Gastroesophageal sphincter (tissue), 4 donors: ENCODE measurements around the gene SPEM2. TPM values are rescaled to one million over a fixed set of nuclear protein-coding genes. Genes with fewer than 3 reads are reported as not detected.

Experiments
- ATAC-seq: fragments of 150-250 bp; one replicate; pipeline ENCODE4 v1.9.1; 2016; ENCODE audit warnings: mild to moderate bottlenecking, moderate library complexity
- H3K27ac ChIP-seq, 4 donors: fragments of 200-600 bp; sonication (generic) in 3 of 4; 1 replicate in 3 of 4; 2 replicates in 1 of 4; pipeline ENCODE4 v1.5.1; 2016 to 2019
- H3K27me3 ChIP-seq: fragments of 200-600 bp; sonication (generic); one replicate; pipeline ENCODE4 v1.5.1; 2019
- H3K36me3 ChIP-seq, 2 donors: fragments of 200-600 bp; sonication (generic); one replicate each; pipeline ENCODE4 v1.5.1; 2019; ENCODE audit warnings: control low read depth in 1 of 2
- H3K4me1 ChIP-seq, 3 donors: fragments of 200-600 bp; sonication (generic); 1 replicate in 2 of 3; 2 replicates in 1 of 3; pipeline ENCODE4 v1.5.1; 2016 to 2019; ENCODE audit warnings: control low read depth in 2 of 3
- H3K4me3 ChIP-seq, 2 donors: fragments of 200-600 bp; sonication (generic); one replicate each; pipeline ENCODE4 v1.5.1; 2019; ENCODE audit warnings: mild to moderate bottlenecking in 1 of 2, moderate library complexity in 1 of 2
- H3K9me3 ChIP-seq, 3 donors: fragments of 200-600 bp; sonication (generic); one replicate each; pipeline ENCODE4 v1.5.1; 2017 to 2019; ENCODE audit warnings: control low read depth in 2 of 3
- EP300 ChIP-seq: sonication (generic); formaldehyde crosslinking; IDR thresholded peaks from one replicate; pipeline ENCODE4 v1.6.1; 2017; ENCODE audit warnings: antibody characterized with exemption, mild to moderate bottlenecking
- POLR2A ChIP-seq, 2 donors: fragments of 450-650 bp; IDR thresholded peaks; one replicate each; pipeline ENCODE4 v1.6.1; 2017; ENCODE audit warnings: antibody characterized with exemption in 2 of 2, mild to moderate bottlenecking in 2 of 2, moderate library complexity in 1 of 2
- POLR2AphosphoS5 ChIP-seq: sonication (generic); formaldehyde crosslinking; IDR thresholded peaks from one replicate; pipeline ENCODE4 v1.6.1; 2017; ENCODE audit warnings: antibody characterized with exemption
- WGBS, 2 donors: methylation state at CpG; one replicate each; pipeline ENCODE4 v1.1.5; 2018; ENCODE audit warnings: low coverage in 1 of 2; 5-methylcytosine and 5-hydroxymethylcytosine counted together
- total RNA-seq, 4 donors: library from RNA; depleted of rRNA; stranded (reverse); fragments of >200 nt; gene quantifications; one replicate each; pipeline ENCODE4 v1.1.0, GENCODE V29; 2016
- TF ChIP-seq, protein P1 (sequence below), 4 experiments: fragments of 200-600 bp in 2 of 4; fragments of 450-650 bp in 2 of 4; sonication (generic) in 1 of 4; IDR thresholded peaks; one replicate each; pipeline ENCODE4 v1.5.1; 2017 to 2019; ENCODE audit warnings: antibody characterized with exemption in 4 of 4, mild to moderate bottlenecking in 2 of 4, moderate library complexity in 2 of 4

SPEM2 gene
- total RNA-seq, 4 donors from 2014 or later: not detected

DNA sequence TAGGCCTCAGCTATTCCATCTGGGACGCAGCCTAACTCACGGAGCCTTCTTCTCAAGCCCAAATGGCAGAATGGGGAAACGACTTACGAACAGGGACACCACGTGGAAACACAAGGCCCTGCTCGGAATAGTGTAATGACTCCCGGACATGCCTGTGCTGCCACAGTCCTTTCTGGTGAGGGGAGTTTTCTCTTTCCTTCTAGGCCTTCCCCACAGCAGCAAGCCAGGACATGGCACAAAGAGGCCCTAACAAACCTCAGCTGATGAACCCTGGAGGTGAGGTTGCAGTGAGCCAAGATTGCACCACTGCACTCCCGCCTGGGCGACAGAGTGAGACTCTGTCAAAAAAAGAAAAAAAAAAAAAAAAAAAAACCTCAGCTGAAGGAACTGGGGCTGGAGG is 38.7 kb downstream of the SPEM2 start:
- Histone ChIP-seq H3K4me3 (no peak overlapping the region), H3K9me3 (no peaks in the 10 kb centered on the region), H3K27ac (no peak overlapping the region), H3K4me1 (peaks cover 2 to 44% (median 17%) of the 10 kb centered on the region in 3 donors), H3K36me3 (peaks cover 0 to 55% of the 10 kb centered on the region in 2 donors), H3K27me3 (no peaks in the 10 kb centered on the region)
- TF ChIP-seq POLR2A (IDR thresholded peaks at IDR 0.05) (no peak), EP300 (no peak), POLR2AphosphoS5 (no peak)
- TF ChIP-seq, protein P1, sequence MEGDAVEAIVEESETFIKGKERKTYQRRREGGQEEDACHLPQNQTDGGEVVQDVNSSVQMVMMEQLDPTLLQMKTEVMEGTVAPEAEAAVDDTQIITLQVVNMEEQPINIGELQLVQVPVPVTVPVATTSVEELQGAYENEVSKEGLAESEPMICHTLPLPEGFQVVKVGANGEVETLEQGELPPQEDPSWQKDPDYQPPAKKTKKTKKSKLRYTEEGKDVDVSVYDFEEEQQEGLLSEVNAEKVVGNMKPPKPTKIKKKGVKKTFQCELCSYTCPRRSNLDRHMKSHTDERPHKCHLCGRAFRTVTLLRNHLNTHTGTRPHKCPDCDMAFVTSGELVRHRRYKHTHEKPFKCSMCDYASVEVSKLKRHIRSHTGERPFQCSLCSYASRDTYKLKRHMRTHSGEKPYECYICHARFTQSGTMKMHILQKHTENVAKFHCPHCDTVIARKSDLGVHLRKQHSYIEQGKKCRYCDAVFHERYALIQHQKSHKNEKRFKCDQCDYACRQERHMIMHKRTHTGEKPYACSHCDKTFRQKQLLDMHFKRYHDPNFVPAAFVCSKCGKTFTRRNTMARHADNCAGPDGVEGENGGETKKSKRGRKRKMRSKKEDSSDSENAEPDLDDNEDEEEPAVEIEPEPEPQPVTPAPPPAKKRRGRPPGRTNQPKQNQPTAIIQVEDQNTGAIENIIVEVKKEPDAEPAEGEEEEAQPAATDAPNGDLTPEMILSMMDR (IDR thresholded peaks at IDR 0.05): no peak
- no peak for ATAC-seq
- no CpG with 5 or more reads among the region's 9 CpGs for WGBS, 2 donors

DNA sequence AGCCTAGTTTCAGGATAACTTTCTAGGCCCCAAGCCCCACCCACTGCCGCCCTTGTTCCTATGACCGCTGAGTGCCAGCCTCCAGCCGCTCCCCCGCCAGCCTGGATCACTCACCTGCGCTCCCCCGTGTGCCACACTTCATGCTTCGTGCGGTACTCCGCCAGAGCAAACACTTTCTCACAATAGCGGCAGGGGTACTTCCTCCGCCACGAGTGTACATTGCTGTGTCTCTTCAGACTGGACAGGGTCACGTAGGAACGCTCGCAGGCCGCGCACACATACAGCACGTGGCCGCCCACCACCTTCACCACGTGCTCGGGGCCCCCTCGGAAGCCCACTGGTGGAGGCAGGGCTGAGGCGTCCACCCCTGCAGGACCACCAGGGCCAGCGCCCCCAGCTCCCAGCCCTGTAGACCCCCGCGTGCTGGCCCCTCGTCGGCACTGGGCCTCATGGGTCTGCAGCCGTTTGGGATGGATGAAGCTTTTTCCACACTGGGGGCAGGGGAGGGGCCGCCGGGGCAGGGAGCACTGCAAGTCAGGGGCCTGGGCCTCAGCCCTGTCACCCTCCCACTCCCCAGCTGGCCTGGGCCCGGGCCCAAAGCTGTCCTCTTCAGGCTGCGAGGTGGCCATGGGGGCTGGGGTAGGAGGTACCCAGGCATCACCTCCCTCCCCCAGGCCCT is 40.3 kb downstream of the SPEM2 start:
- H3K4me1 ChIP-seq: peaks cover 2 to 54% (median 17%) of the 10 kb centered on the region in 3 donors
- TF ChIP-seq POLR2AphosphoS5: no peak
- no peak for TF ChIP-seq POLR2A (IDR thresholded peaks at IDR 0.05)
- TF ChIP-seq EP300: no peak
- TF ChIP-seq, protein P1 (IDR thresholded peaks at IDR 0.05): no peak
- H3K36me3 ChIP-seq: peaks cover 0 to 55% of the 10 kb centered on the region in 2 donors
- peak overlapping the region in 3 of 4 donors; percentile 70 to 74 (median 71) for H3K27ac ChIP-seq
- H3K27me3 ChIP-seq: no peaks in the 10 kb centered on the region
- no peaks in the 10 kb centered on the region for H3K9me3 ChIP-seq
- no peak for ATAC-seq
- no peak overlapping the region for H3K4me3 ChIP-seq
- WGBS, 2 donors: 92% methylated on average over 19 of the region's 33 CpGs; no CpG with 5 or more reads in 1 of the 2 donors

DNA sequence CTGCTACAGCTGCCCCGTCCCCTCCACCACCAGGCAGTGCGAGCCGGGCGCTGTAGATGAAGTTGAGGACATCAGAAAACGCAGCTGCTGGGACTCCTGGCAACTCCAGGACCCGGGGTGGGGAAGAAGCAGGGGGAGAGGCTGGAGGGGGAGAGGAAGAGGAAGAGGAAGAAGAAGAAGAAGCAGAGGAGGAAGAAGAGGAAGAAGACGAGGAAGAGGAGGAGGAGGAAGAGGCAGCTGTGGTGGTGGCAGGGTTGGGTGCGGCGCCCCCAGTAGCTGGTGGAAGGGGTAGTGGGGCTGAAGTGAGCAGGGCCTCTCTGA is 40.9 kb downstream of the SPEM2 start:
- Histone ChIP-seq H3K4me1 (peaks cover 2 to 60% (median 17%) of the 10 kb centered on the region in 3 donors), H3K27ac (peak overlapping the region; percentile 7 to 74 (median 70)), H3K27me3 (no peaks in the 10 kb centered on the region), H3K4me3 (no peak overlapping the region), H3K36me3 (peaks cover 0 to 55% of the 10 kb centered on the region in 2 donors), H3K9me3 (no peaks in the 10 kb centered on the region)
- ATAC-seq: no peak
- 40 to 46% methylated on average over 1 to 2 of the region's 9 CpGs for WGBS, 2 donors
- TF ChIP-seq EP300 (no peak), POLR2A (IDR thresholded peaks at IDR 0.05) (no peak), POLR2AphosphoS5 (no peak)
- TF ChIP-seq, protein P1 (IDR thresholded peaks at IDR 0.05): no peak

DNA sequence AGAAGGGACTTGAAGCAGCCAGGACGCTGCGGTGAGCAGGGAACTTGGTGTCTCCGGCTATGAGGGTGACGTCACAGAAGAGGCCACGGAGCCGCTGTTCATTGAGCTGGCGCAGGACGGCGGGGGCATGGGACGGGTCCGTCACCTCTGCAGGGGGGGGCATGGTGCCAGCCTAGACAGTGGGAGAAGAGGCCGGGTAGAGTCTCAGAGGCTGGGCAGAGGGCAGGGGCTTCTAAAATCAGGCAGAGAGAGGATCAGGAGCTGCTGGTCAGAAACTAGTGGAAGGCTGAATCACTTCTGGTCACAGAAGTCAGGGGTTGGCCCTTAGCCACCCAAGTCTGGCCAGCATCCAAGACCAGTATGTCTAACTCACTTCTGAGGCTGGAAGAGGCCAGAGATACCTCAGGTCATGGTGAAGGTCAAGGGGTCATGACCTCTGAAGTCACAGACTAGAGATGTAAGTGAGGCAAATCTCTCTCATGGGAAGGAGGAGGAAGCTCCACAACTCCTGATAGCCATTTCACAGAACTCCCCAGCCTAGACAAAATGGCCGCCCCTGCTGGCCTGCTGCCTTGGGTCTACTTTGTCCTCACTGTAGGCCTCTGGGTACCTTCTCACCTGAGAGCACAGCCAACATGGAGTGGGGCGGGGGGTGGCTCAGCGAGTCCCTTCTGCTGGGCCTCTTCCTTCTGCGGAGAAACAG is 41.4 kb downstream of the SPEM2 start:
- H3K9me3 ChIP-seq: no peaks in the 10 kb centered on the region
- no peak overlapping the region for H3K4me3 ChIP-seq
- peak; percentile 63 for ATAC-seq
- WGBS, 2 donors: 24% methylated on average over 3 of the region's 16 CpGs; no CpG with 5 or more reads in 1 of the 2 donors
- peaks cover 0 to 50% of the 10 kb centered on the region in 2 donors for H3K36me3 ChIP-seq
- peak overlapping the region; percentile 7 to 74 (median 70) for H3K27ac ChIP-seq
- peaks cover 2 to 65% (median 17%) of the 10 kb centered on the region in 3 donors for H3K4me1 ChIP-seq
- H3K27me3 ChIP-seq: no peaks in the 10 kb centered on the region
- TF ChIP-seq POLR2AphosphoS5: peak; percentile 58
- no peak for TF ChIP-seq POLR2A (IDR thresholded peaks at IDR 0.05)

DNA sequence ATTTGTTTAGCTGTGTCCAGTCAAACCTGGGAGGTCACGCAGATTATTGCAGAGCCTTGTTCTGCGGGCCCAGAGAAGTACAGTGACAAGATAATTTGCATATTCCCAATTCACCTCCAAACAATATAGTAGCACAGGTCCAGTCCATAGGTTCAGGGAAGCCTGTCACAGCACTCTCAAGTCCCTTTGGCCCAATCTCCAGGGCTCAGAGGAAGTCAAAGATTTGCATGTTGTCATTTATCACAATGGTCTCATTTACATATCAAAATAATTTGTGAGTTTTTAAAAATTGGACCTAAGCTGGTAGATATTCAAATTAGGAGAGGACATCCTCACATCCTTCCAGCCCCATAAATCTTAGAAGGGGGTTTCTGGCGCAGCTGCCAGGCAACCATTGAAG is 42.1 kb downstream of the SPEM2 start:
- peaks cover 0 to 43% of the 10 kb centered on the region in 2 donors for H3K36me3 ChIP-seq
- H3K27ac ChIP-seq: peak overlapping the region in 3 of 4 donors; percentile 70 to 74 (median 71)
- no peaks in the 10 kb centered on the region for H3K27me3 ChIP-seq
- TF ChIP-seq, protein P1 (IDR thresholded peaks at IDR 0.05): no peak
- ATAC-seq: no peak
- no peaks in the 10 kb centered on the region for H3K9me3 ChIP-seq
- WGBS, 2 donors: 92% methylated on average over 2 of the region's 3 CpGs
- peaks cover 2 to 72% (median 17%) of the 10 kb centered on the region in 3 donors for H3K4me1 ChIP-seq
- no peak overlapping the region for H3K4me3 ChIP-seq
